IPS-18a (cell line): ENCODE results near the gene NANOGP8.

ENCODE experiments used
- H3K27ac ChIP-seq: one replicate; pipeline ENCODE4 v1.5.1; 2013; ENCODE audit warnings: low read length
- H3K27me3 ChIP-seq: one replicate; pipeline ENCODE4 v1.6.1; 2013; ENCODE audit warnings: mild to moderate bottlenecking, low read length; ENCODE audit not compliant: control insufficient read depth, insufficient read depth
- H3K36me3 ChIP-seq: one replicate; pipeline ENCODE4 v1.6.1; 2013; ENCODE audit warnings: low read depth, low read length; ENCODE audit not compliant: control insufficient read depth
- H3K4me1 ChIP-seq: one replicate; pipeline ENCODE4 v1.6.1; 2013; ENCODE audit warnings: low read depth, low read length; ENCODE audit not compliant: control insufficient read depth
- H3K4me3 ChIP-seq: one replicate; pipeline ENCODE4 v1.5.1; 2013; ENCODE audit warnings: low read length
- H3K9ac ChIP-seq: one replicate; pipeline ENCODE4 v1.6.1; 2013; ENCODE audit warnings: mild to moderate bottlenecking, low read length, moderate library complexity
- H3K9me3 ChIP-seq: one replicate; pipeline ENCODE4 v1.6.1; 2013; ENCODE audit warnings: low read depth, low read length; ENCODE audit not compliant: control insufficient read depth

NANOGP8 gene

DNA sequence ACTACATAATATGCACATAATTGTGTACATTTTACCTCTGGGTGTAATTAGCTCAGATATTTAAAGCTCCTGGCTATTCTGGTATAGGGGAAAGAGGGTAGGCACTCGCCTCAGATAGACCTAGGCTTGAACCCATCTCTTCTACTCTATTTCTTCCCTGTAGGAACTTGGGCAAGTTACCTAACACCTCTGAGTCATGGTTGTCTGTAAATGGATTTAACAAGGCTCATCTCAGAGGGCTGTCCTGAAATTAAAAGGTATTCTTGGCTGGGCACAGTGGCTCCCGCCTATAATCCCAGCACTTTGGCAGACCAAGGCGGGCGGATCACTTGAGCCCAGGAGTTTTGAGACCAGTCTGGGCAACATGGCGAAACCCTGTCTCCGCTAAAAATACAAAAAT is 30.7 kb downstream of the NANOGP8 start:
- Histone ChIP-seq H3K36me3 (no peaks in the 10 kb centered on the region), H3K4me1 (peaks cover 13% of the 10 kb centered on the region), H3K9me3 (no peaks in the 10 kb centered on the region), H3K27me3 (no peaks in the 10 kb centered on the region), H3K4me3 (no peak overlapping the region), H3K9ac (no peak overlapping the region), H3K27ac (no peak overlapping the region)

DNA sequence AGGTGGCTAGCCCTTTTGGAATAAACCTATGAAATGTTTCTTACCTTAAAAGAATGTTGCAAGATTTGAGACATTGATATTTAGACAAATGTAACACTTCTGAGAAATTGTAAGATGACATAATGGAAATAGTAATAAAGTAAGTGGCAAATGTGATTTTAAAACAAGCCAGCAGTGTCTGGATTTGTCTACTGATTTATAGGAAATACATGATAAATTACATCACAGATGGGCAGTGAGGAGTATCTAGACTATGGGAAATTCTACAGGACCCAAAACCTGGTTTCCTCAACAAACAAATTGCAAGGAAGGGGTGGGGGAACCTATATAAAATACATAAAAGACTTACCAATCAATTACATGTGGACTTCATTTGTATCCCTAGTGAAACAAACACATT is 37.1 kb downstream of the NANOGP8 start:
- Histone ChIP-seq H3K9me3 (no peaks in the 10 kb centered on the region), H3K27me3 (no peaks in the 10 kb centered on the region), H3K4me1 (no peaks in the 10 kb centered on the region), H3K9ac (no peak overlapping the region), H3K4me3 (no peak overlapping the region), H3K27ac (no peak overlapping the region), H3K36me3 (no peaks in the 10 kb centered on the region)

DNA sequence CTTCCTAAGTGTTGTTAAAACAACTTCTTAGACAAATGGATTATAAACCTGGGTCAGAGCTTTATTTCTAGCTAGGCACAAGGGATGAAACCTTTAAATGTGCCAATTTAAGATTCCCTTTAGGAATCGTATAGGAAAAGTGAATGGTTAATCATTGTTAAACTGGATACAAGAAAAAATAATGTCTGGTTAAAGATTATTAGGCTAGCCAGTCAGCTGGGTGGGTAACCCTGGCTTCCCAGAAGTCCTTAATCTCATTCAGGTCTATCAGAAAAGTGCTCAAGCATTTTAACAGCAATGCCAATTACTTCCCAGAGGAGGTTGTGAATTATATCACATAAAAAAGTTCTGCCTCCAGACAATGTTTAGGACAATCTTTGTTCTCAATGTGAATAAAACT is 37.6 kb downstream of the NANOGP8 start:
- Histone ChIP-seq H3K36me3 (no peaks in the 10 kb centered on the region), H3K4me3 (no peak overlapping the region), H3K27me3 (no peaks in the 10 kb centered on the region), H3K27ac (no peak overlapping the region), H3K9ac (no peak overlapping the region), H3K4me1 (no peaks in the 10 kb centered on the region), H3K9me3 (no peaks in the 10 kb centered on the region)

DNA sequence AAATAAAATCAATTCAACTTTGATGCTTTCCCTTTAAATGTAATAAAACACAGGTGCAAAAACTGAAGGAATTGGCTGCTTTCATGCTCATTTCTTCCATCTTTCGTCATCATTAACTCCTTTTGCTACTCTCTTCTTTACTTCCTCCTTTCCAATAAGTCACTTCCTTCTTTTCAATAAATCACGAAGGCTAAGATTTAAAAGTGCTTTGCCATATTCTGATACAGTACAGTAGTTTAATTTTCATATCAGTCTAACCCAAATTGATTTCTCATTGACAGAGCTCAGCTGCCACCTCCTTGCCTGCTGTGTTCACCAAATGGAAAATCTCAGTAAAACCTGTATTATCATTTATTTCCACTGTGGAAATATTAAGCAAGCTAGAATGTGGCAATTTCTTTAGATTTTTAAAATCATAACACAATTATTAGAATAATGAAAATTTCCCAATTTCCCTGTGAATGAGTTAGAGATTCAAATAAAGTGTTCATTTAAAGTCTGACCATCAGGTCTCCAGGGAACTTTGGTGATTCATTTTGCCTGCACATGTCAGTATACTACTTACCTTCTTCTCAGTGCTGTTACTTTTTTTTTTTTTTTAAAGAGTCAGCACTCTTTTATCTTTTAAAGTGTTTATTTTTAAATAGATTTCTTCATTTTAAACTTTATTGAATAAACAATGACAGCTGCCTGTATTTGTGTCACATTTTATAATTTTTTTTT is 41.6 kb downstream of the NANOGP8 start:
- H3K4me1 ChIP-seq: peaks cover 5% of the 10 kb centered on the region
- no peaks in the 10 kb centered on the region for H3K9me3 ChIP-seq
- no peak overlapping the region for H3K4me3 ChIP-seq
- H3K36me3 ChIP-seq: no peaks in the 10 kb centered on the region
- no peaks in the 10 kb centered on the region for H3K27me3 ChIP-seq
- no peak overlapping the region for H3K9ac ChIP-seq
- no peak overlapping the region for H3K27ac ChIP-seq

DNA sequence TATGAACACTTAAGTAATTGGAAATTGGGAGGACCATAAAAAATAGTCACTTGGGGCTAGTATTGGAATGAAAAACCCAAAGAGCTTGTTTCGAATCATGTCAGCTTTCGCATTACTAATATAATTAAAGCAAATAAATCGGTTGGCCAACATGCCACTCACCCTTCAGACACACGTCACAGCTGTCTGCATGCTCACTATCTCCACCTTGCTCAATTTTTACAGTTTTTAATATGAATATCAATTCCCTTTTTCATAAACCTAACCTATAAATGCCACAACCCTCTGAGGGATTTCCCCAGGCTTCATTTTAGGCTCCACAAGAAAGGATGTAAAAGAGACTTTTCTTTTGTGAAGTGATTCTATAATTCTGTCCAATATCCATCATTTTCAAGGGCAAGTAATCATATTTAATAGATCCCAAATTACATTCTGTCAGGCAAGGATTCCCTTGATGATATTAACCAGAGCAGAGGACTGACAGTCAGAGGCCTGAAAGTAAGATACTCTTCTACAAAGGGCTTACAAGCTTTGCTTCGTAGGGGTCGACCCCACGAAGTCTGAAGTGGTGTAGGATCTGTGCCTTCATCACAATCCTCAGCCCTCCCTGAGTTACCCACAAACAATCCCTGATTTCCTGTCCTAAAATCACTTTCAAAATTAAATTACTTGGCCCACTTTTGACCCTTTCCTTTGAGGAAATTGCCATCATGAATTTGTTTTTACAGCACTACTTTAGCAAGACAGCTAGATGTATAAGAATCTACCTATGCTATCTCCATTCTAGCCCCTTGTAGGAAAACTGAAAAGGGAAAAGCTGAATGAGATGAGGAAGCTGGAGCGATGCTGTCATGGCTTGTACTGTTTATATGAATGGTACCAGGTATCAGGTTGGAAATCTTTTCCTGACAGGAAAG is 44.5 kb downstream of the NANOGP8 start:
- no peaks in the 10 kb centered on the region for H3K9me3 ChIP-seq
- H3K9ac ChIP-seq: no peak overlapping the region
- peaks cover 5% of the 10 kb centered on the region for H3K4me1 ChIP-seq
- H3K36me3 ChIP-seq: no peaks in the 10 kb centered on the region
- no peak overlapping the region for H3K4me3 ChIP-seq
- no peak overlapping the region for H3K27ac ChIP-seq
- H3K27me3 ChIP-seq: no peaks in the 10 kb centered on the region

DNA sequence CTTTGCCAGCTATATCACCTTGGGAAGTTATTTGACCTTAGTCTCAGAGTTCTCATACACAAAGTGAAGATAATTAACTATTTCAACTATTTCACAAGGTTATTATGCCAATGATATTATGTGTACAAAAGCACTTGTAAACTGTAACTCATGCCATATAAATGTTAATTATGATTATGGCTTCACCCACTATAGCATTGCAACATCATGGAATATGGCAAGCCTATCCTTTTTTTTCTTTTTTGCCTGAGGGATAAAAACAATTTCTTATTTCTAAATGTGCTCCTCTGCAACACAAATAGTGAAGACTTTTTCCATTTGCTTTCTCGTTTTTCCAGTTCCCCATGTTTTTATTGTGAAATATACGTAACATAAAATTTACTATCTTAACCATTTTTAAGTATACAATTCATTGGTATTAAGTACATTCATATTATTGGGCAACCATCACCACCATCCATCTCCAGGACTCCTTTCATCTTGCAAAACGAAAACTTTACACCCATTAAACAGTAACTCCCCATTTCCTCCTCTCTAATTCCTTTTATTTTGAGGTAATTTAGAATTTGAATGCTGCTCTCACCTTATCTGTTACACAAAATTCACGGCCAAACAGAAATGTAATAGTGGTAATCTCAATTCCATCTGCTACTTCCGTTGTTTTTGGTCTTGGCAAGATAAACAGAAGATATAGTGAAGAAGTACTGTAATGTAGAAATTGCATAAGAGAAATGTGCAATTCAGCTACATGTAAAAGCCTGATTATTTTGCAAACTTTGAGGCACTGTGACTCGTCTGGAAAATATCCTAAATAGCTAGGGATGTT is 46.3 kb downstream of the NANOGP8 start:
- no peaks in the 10 kb centered on the region for H3K36me3 ChIP-seq
- H3K4me1 ChIP-seq: peaks cover 5% of the 10 kb centered on the region
- no peaks in the 10 kb centered on the region for H3K9me3 ChIP-seq
- H3K4me3 ChIP-seq: no peak overlapping the region
- no peaks in the 10 kb centered on the region for H3K27me3 ChIP-seq
- H3K9ac ChIP-seq: no peak overlapping the region
- no peak overlapping the region for H3K27ac ChIP-seq
